ENCODE results near the gene ARCN1.

DNA sequence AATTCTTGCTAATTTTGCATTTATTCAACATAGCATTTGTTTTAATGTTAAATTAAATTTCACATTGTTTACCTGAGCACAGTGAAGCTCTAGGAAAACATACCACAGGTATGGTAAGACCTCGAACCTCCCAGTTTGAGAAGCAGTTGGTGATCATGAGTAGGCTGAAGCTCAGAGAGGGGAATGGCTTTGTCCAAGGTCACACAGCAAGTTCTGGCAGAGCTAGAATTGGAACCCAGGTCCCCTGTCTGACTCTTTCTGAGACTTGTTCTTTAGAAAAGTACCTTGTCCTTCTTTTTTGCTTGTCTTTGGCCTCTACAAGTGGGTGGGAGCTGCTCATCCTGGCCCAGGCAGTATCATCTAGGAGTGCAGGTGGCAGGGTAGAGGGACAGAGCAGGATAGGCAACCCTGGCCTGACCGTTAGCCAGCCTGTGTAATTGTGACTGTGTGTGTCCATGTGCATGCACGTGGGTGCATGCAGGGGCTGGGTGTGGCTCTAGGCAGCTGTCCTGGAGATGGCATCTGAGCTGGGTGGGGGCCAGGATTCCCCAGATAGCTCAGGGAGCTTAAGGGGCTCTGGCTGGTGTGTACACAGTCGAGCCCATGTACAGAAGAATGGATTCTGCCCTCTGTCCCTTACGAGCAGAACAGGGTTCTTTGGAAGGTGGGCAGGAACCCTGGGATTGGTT, 56.8 kb downstream of the ARCN1 start:
- TF ChIP-seq, protein P1, sequence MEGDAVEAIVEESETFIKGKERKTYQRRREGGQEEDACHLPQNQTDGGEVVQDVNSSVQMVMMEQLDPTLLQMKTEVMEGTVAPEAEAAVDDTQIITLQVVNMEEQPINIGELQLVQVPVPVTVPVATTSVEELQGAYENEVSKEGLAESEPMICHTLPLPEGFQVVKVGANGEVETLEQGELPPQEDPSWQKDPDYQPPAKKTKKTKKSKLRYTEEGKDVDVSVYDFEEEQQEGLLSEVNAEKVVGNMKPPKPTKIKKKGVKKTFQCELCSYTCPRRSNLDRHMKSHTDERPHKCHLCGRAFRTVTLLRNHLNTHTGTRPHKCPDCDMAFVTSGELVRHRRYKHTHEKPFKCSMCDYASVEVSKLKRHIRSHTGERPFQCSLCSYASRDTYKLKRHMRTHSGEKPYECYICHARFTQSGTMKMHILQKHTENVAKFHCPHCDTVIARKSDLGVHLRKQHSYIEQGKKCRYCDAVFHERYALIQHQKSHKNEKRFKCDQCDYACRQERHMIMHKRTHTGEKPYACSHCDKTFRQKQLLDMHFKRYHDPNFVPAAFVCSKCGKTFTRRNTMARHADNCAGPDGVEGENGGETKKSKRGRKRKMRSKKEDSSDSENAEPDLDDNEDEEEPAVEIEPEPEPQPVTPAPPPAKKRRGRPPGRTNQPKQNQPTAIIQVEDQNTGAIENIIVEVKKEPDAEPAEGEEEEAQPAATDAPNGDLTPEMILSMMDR (IDR thresholded peaks at IDR 0.05) = no peak
- no peak for TF ChIP-seq POLR2A (IDR thresholded peaks at IDR 0.05)
